ENCODE data around the gene MEGF6. TPM values are rescaled to one million over a fixed set of nuclear protein-coding genes. Genes with fewer than 3 reads are reported as not detected.

Gene MEGF6
- total and polyA plus RNA-seq, 7 donors, result 0.67 to 5.5 (median 3.7) TPM

- no peak overlapping the region for H3K4me3 ChIP-seq
- no peak for DNase-seq
- no peak for ATAC-seq
- H3K4me1 ChIP-seq, result no peaks in the 10 kb centered on the region
- no peak for TF ChIP-seq CTCF (IDR thresholded peaks at IDR 0.05)
- H3K36me3 ChIP-seq (ENCODE audit: insufficient read depth in 1 of 2, low read depth in 1 of 2), result no peaks in the 10 kb centered on the region
- WGBS, 3 donors, result 64 to 76% (median 65%) methylated on average over 25 to 27 of the region's 27 CpGs
- no peak overlapping the region for H3K27ac ChIP-seq
- intact Hi-C loops (cut with DNase I), result no loop called here
- H3K9me3 ChIP-seq, result no peaks in the 10 kb centered on the region
- H3K27me3 ChIP-seq (ENCODE audit: insufficient read depth in 3 of 3, low read length in 2 of 3), result peaks cover 0 to 75% (median 18%) of the 10 kb centered on the region in 3 donors
These were observed 58.0 kb downstream of the MEGF6 start for GRCh38 chr1:3553166-3553939.

GRCh38 chr1:3552751-3553150, 58.6 kb downstream of the MEGF6 start:
- Histone ChIP-seq H3K9me3 (no peaks in the 10 kb centered on the region), H3K4me3 (no peak overlapping the region), H3K4me1 (no peaks in the 10 kb centered on the region), H3K36me3 (ENCODE audit: insufficient read depth in 1 of 2, low read depth in 1 of 2) (no peaks in the 10 kb centered on the region), H3K27me3 (ENCODE audit: insufficient read depth in 3 of 3, low read length in 2 of 3) (peaks cover 0 to 76% (median 21%) of the 10 kb centered on the region in 3 donors), H3K27ac (no peak overlapping the region)
- DNase-seq (no peak), ATAC-seq (no peak)
- intact Hi-C loops (cut with DNase I), result no loop called here
- no peak for TF ChIP-seq CTCF (IDR thresholded peaks at IDR 0.05)
- 87 to 95% (median 89%) methylated on average over 5 to 6 of the region's 6 CpGs for WGBS, 3 donors

- Histone ChIP-seq H3K27me3 (ENCODE audit: insufficient read depth in 3 of 3, low read length in 2 of 3) (peaks cover 0 to 80% (median 17%) of the 10 kb centered on the region in 3 donors), H3K27ac (no peak overlapping the region), H3K4me1 (no peaks in the 10 kb centered on the region), H3K9me3 (no peaks in the 10 kb centered on the region), H3K4me3 (no peak overlapping the region), H3K36me3 (ENCODE audit: insufficient read depth in 1 of 2, low read depth in 1 of 2) (no peaks in the 10 kb centered on the region)
- WGBS, 3 donors, result 97 to 98% (median 97%) methylated on average over 14 of the region's 14 CpGs
- no peak for TF ChIP-seq CTCF (IDR thresholded peaks at IDR 0.05)
- ATAC-seq, result no peak
- intact Hi-C loops (cut with DNase I), result no loop called here
- no peak for DNase-seq
These were observed 59.1 kb downstream of the MEGF6 start for GRCh38 chr1:3552176-3552575.

GRCh38 chr1:3551711-3552110, 59.6 kb downstream of the MEGF6 start:
- H3K9me3 ChIP-seq, result no peaks in the 10 kb centered on the region
- WGBS, 3 donors, result 82 to 87% (median 87%) methylated on average over 10 of the region's 10 CpGs
- ATAC-seq, result no peak
- peaks cover 0 to 80% (median 16%) of the 10 kb centered on the region in 3 donors for H3K27me3 ChIP-seq (ENCODE audit: insufficient read depth in 3 of 3, low read length in 2 of 3)
- DNase-seq, result no peak
- no peak overlapping the region for H3K4me3 ChIP-seq
- H3K4me1 ChIP-seq, result no peaks in the 10 kb centered on the region
- H3K36me3 ChIP-seq (ENCODE audit: insufficient read depth in 1 of 2, low read depth in 1 of 2), result no peaks in the 10 kb centered on the region
- no peak overlapping the region for H3K27ac ChIP-seq
- no peak for TF ChIP-seq CTCF (IDR thresholded peaks at IDR 0.05)
- intact Hi-C loops (cut with DNase I), result no loop called here

GRCh38 chr1:3551290-3551678, 60.0 kb downstream of the MEGF6 start:
- 50 to 72% (median 60%) methylated on average over 4 to 5 of the region's 5 CpGs for WGBS, 3 donors
- Histone ChIP-seq H3K36me3 (ENCODE audit: insufficient read depth in 1 of 2, low read depth in 1 of 2) (no peaks in the 10 kb centered on the region), H3K4me1 (no peaks in the 10 kb centered on the region), H3K4me3 (no peak overlapping the region), H3K9me3 (no peaks in the 10 kb centered on the region), H3K27ac (no peak overlapping the region), H3K27me3 (ENCODE audit: insufficient read depth in 3 of 3, low read length in 2 of 3) (peaks cover 0 to 76% (median 16%) of the 10 kb centered on the region in 3 donors)
- intact Hi-C loops (cut with DNase I), result no loop called here
- DNase-seq (no peak), ATAC-seq (no peak)
- no peak for TF ChIP-seq CTCF (IDR thresholded peaks at IDR 0.05)
